Keratinocyte (primary cell): ENCODE measurements around the gene SPECC1.

Source experiments
- CTCF ChIP-seq, 3 experiments: IDR thresholded peaks in 1 of 3; conservative IDR thresholded peaks in 1 of 3; optimal IDR thresholded peaks in 1 of 3; 2 replicates in 2 of 3; 3 replicates in 1 of 3; pipeline versions ENCODE3 to v1.5.1; 2011; ENCODE audit warnings: low read length in 3 of 3, mild to moderate bottlenecking in 3 of 3, moderate library complexity in 2 of 3, control low read depth in 1 of 3, inconsistent platforms in 1 of 3; ENCODE audit not compliant: insufficient read depth in 2 of 3; ENCODE audit errors: extremely low read depth in 1 of 3
- EZH2 ChIP-seq: IDR thresholded peaks from one replicate; pipeline ENCODE4 v1.6.1; 2012; ENCODE audit warnings: inconsistent platforms, mild to moderate bottlenecking, low read length, moderate library complexity

GRCh38 chr17:20313891-20314290 is 304.7 kb downstream of the SPECC1 start:
- TF ChIP-seq CTCF (optimal IDR thresholded peaks at IDR 0.05 in 1 of 3, IDR thresholded peaks at IDR 0.05 in 1 of 3, conservative IDR thresholded peaks at IDR 0.05 in 1 of 3; ENCODE audit: extremely low read depth in 1 of 3, insufficient read depth in 2 of 3, low read length in 3 of 3) (no peak), EZH2 (no peak)
